Tibial artery (tissue), 4 donors: ENCODE measurements around the gene KAZN.
"Not testable (repeated sequence)": the region's sequence is repeated elsewhere in the genome, so short reads cannot be mapped to it uniquely, and the experiment has no call there.

Experiments
- DNase-seq, 2 donors: peaks; one replicate each; pipeline ENCODE4 v3.0.0-alpha.2; 2019
- H3K27ac ChIP-seq, 2 donors: fragments of 200-600 bp; sonication (generic) in 1 of 2; 1 replicate in 1 of 2; 2 replicates in 1 of 2; pipeline ENCODE4 v1.5.1; 2018 to 2019; ENCODE audit warnings: mild to moderate bottlenecking in 1 of 2
- H3K27me3 ChIP-seq, 2 donors: fragments of 200-600 bp; sonication (generic) in 1 of 2; one replicate each; pipeline versions ENCODE4 v1.5.1 to v1.6.0; 2016 to 2019
- H3K36me3 ChIP-seq, 3 donors: fragments of 200-600 bp; sonication (generic) in 2 of 3; one replicate each; pipeline ENCODE4 v1.5.1; 2016 to 2019; ENCODE audit warnings: mild to moderate bottlenecking in 2 of 3
- H3K4me1 ChIP-seq, 4 donors: fragments of 200-600 bp; sonication (generic) in 2 of 4; 1 replicate in 3 of 4; 2 replicates in 1 of 4; pipeline ENCODE4 v1.5.1; 2016 to 2019
- H3K4me3 ChIP-seq, 2 donors: fragments of 200-600 bp; sonication (generic) in 1 of 2; 1 replicate in 1 of 2; 2 replicates in 1 of 2; pipeline ENCODE4 v1.5.1; 2018 to 2019; ENCODE audit warnings: mild to moderate bottlenecking in 2 of 2
- H3K9me3 ChIP-seq, 3 donors: fragments of 200-600 bp; sonication (generic) in 1 of 3; one replicate each; pipeline ENCODE4 v1.5.1; 2016 to 2019
- CTCF ChIP-seq, 2 experiments: fragments of 200-600 bp in 1 of 2; fragments of 450-650 bp in 1 of 2; IDR thresholded peaks; one replicate each; pipeline ENCODE4 v1.5.1; 2017 to 2019; ENCODE audit warnings: antibody characterized with exemption in 2 of 2, mild to moderate bottlenecking in 1 of 2, moderate library complexity in 1 of 2
- intact Hi-C: fragments of 100-400 bp; cut with DNase I; formaldehyde crosslinking; loops from one replicate; pipeline ENCODE4 v1.15.0; 2023; ENCODE audit warnings: low total_unique reads

The KAZN gene

GRCh38 chr1:15132965-15133364 is 534.5 kb downstream of the KAZN start:
- Histone ChIP-seq H3K27ac (no peak overlapping the region), H3K36me3 (no peaks in the 10 kb centered on the region), H3K4me1 (no peaks in the 10 kb centered on the region), H3K4me3 (no peak overlapping the region), H3K27me3 (peaks cover 0 to 5% of the 10 kb centered on the region in 2 donors), H3K9me3 (peaks cover 0 to 6% (median 6%) of the 10 kb centered on the region in 3 donors)
- no peak for DNase-seq
- intact Hi-C loops: no loop called here
- no peak for TF ChIP-seq CTCF (IDR thresholded peaks at IDR 0.05)

- Histone ChIP-seq H3K4me3 (no peak overlapping the region), H3K4me1 (no peaks in the 10 kb centered on the region)
Measured at GRCh38 chr1:15134285-15134684, 535.8 kb downstream of the KAZN start.

GRCh38 chr1:15135604-15136003 is 537.1 kb downstream of the KAZN start:
- intact Hi-C loops, H3K4me3 ChIP-seq, H3K36me3 ChIP-seq, H3K9me3 ChIP-seq, H3K4me1 ChIP-seq, H3K27me3 ChIP-seq, H3K27ac ChIP-seq, DNase-seq: not testable (repeated sequence)

More at GRCh38 chr1:15134285-15134684, 535.8 kb downstream of the KAZN start:
- Histone ChIP-seq H3K27ac (no peak overlapping the region), H3K9me3 (peaks cover 0 to 6% (median 6%) of the 10 kb centered on the region in 3 donors), H3K36me3 (no peaks in the 10 kb centered on the region), H3K27me3 (peaks cover 0 to 9% of the 10 kb centered on the region in 2 donors)
- DNase-seq: no peak
- TF ChIP-seq CTCF (IDR thresholded peaks at IDR 0.05): no peak
- intact Hi-C loops: no loop called here

- no peaks in the 10 kb centered on the region for H3K36me3 ChIP-seq
- peaks cover 0 to 8% (median 0%) of the 10 kb centered on the region in 3 donors for H3K9me3 ChIP-seq
- intact Hi-C loops: no loop called here
- no peak for TF ChIP-seq CTCF (IDR thresholded peaks at IDR 0.05)
- H3K27me3 ChIP-seq: peaks cover 0 to 9% of the 10 kb centered on the region in 2 donors
- H3K4me1 ChIP-seq: no peaks in the 10 kb centered on the region
- H3K27ac ChIP-seq: no peak overlapping the region
- no peak overlapping the region for H3K4me3 ChIP-seq
- DNase-seq: no peak
Measured at GRCh38 chr1:15137809-15138208, 539.3 kb downstream of the KAZN start.

- no peaks in the 10 kb centered on the region for H3K36me3 ChIP-seq
- no peaks in the 10 kb centered on the region for H3K4me1 ChIP-seq
- intact Hi-C loops: no loop called here
- TF ChIP-seq CTCF (IDR thresholded peaks at IDR 0.05): no peak
- peaks cover 0 to 4% of the 10 kb centered on the region in 2 donors for H3K27me3 ChIP-seq
- no peak overlapping the region for H3K4me3 ChIP-seq
- peaks cover 0 to 8% (median 0%) of the 10 kb centered on the region in 3 donors for H3K9me3 ChIP-seq
- DNase-seq: no peak
- H3K27ac ChIP-seq: no peak overlapping the region
Measured at GRCh38 chr1:15139654-15140350, 541.3 kb downstream of the KAZN start.

- no peak for DNase-seq
- Histone ChIP-seq H3K4me3 (no peak overlapping the region), H3K27me3 (peaks cover 0 to 4% of the 10 kb centered on the region in 2 donors), H3K36me3 (no peaks in the 10 kb centered on the region), H3K27ac (no peak overlapping the region), H3K4me1 (peaks cover 0 to 3% (median under 1%) of the 10 kb centered on the region in 4 donors), H3K9me3 (peaks cover 0 to 8% (median 0%) of the 10 kb centered on the region in 3 donors)
- intact Hi-C loops: no loop called here
- no peak for TF ChIP-seq CTCF (IDR thresholded peaks at IDR 0.05)
Measured at GRCh38 chr1:15141935-15142539, 543.6 kb downstream of the KAZN start.
